GM21576 (cell line): ENCODE results near the gene GALR2.
"Not testable (repeated sequence)": the region's sequence is repeated elsewhere in the genome, so short reads cannot be mapped to it uniquely, and the experiment has no call there.

Source experiments
- ATAC-seq: cut with Tn5 transposase; IDR thresholded peaks from one replicate; pipeline ENCODE4 v1.9.1; 2021; ENCODE audit warnings: mild to moderate bottlenecking, moderate library complexity; ENCODE audit not compliant: unreplicated experiment

GALR2 gene

GRCh38 chr17:76049836-76050537 lies 24.6 kb upstream of the GALR2 start:
- no peak for ATAC-seq

GRCh38 chr17:76050538-76051467 lies 23.8 kb upstream of the GALR2 start:
- ATAC-seq: no peak

GRCh38 chr17:76051561-76051960 lies 23.0 kb upstream of the GALR2 start:
- no peak for ATAC-seq

- no peak for ATAC-seq
Measured at GRCh38 chr17:76053246-76054111, 21.1 kb upstream of the GALR2 start.

- ATAC-seq: no peak
Measured at GRCh38 chr17:76054112-76054476, 20.5 kb upstream of the GALR2 start.

- ATAC-seq: no peak
Measured at GRCh38 chr17:76056882-76057281, 17.7 kb upstream of the GALR2 start.

- ATAC-seq: not testable (repeated sequence)
Measured at GRCh38 chr17:76058264-76058663, 16.3 kb upstream of the GALR2 start.

GRCh38 chr17:76063875-76064546 lies 10.6 kb upstream of the GALR2 start:
- ATAC-seq: no peak

GRCh38 chr17:76065775-76066174 lies 8.8 kb upstream of the GALR2 start:
- ATAC-seq: no peak

GRCh38 chr17:76071531-76072147 lies 2.9 kb upstream of the GALR2 start:
- peak; percentile 18 for ATAC-seq

- ATAC-seq: peak; percentile 82
Measured at GRCh38 chr17:76072148-76072858, 2.3 kb upstream of the GALR2 start, which contains the start of gene SRP68. SRP68 (minus strand) TSS chr17:76072517; CDS start chr17:76072491, 26 bp downstream.

GRCh38 chr17:76075364-76076145 lies 974 bp downstream of the GALR2 start:
- no peak for ATAC-seq

GRCh38 chr17:76076146-76076764 lies 1.7 kb downstream of the GALR2 start:
- ATAC-seq: no peak

- no peak for ATAC-seq
Measured at GRCh38 chr17:76076765-76077583, 2.4 kb downstream of the GALR2 start.

- ATAC-seq: no peak
Measured at GRCh38 chr17:76077584-76078110, 3.1 kb downstream of the GALR2 start.

GRCh38 chr17:76078370-76078769 lies 3.8 kb downstream of the GALR2 start:
- ATAC-seq: not testable (repeated sequence)
